Heart left ventricle (tissue), 16 donors: ENCODE results near the gene C6orf58. TPM values are rescaled to one million over a fixed set of nuclear protein-coding genes. Genes with fewer than 3 reads are reported as not detected.

Experiments
- ATAC-seq, 4 donors: fragments of 200-7000 bp; cut with Tn5 transposase; one replicate each; pipeline ENCODE4 v1.9.1; 2020 to 2022; ENCODE audit warnings: moderate library complexity in 4 of 4, mild to moderate bottlenecking in 3 of 4, moderate number of reproducible peaks in 1 of 4
- DNase-seq, 5 donors: peaks; one replicate each; pipeline ENCODE4 v3.0.0-alpha.2; 2020
- H3K27ac ChIP-seq, 12 donors: fragments of 200-600 bp; sonication (generic) in 4 of 12; one replicate each; pipeline versions ENCODE4 v1.5.0 to v1.8.0; 2016 to 2022; ENCODE audit warnings: mild to moderate bottlenecking in 2 of 12
- H3K27me3 ChIP-seq, 9 donors: fragments of 200-600 bp; sonication (generic) in 2 of 9; one replicate each; pipeline versions ENCODE4 v1.5.1 to v1.8.0; 2016 to 2022; ENCODE audit warnings: mild to moderate bottlenecking in 3 of 9
- H3K36me3 ChIP-seq, 9 donors: fragments of 200-600 bp; sonication (generic) in 2 of 9; one replicate each; pipeline versions ENCODE4 v1.5.0 to v1.8.0; 2018 to 2022; ENCODE audit warnings: mild to moderate bottlenecking in 2 of 9
- H3K4me1 ChIP-seq, 12 donors: fragments of 200-600 bp; sonication (generic) in 4 of 12; one replicate each; pipeline versions ENCODE4 v1.5.0 to v1.8.0; 2016 to 2022; ENCODE audit warnings: mild to moderate bottlenecking in 3 of 12
- H3K4me3 ChIP-seq, 12 donors: fragments of 200-600 bp; sonication (generic) in 4 of 12; one replicate each; pipeline versions ENCODE4 v1.5.0 to v1.8.0; 2017 to 2022; ENCODE audit warnings: mild to moderate bottlenecking in 9 of 12, moderate library complexity in 4 of 12
- H3K9me3 ChIP-seq, 12 donors: fragments of 200-600 bp; sonication (generic) in 4 of 12; one replicate each; pipeline versions ENCODE4 v1.5.0 to v1.8.0; 2016 to 2022; ENCODE audit warnings: mild to moderate bottlenecking in 1 of 12
- CTCF ChIP-seq, 12 donors: fragments of 200-600 bp; sonication (generic) in 4 of 12; IDR thresholded peaks; one replicate each; pipeline versions ENCODE4 v1.5.0 to v1.8.0; 2018 to 2022; ENCODE audit warnings: antibody characterized with exemption in 12 of 12, mild to moderate bottlenecking in 5 of 12
- POLR2A ChIP-seq, 2 donors: fragments of 450-650 bp; IDR thresholded peaks; one replicate each; pipeline ENCODE4 v1.6.1; 2017; ENCODE audit warnings: antibody characterized with exemption in 2 of 2, mild to moderate bottlenecking in 2 of 2, moderate library complexity in 2 of 2
- WGBS, 4 donors: extraction: QIAGEN DNeasy Blood & Tissue Kit in 2 of 4; methylation state at CpG; one replicate each; pipeline versions ENCODE4 v1.1.5 to v1.1.7; 2013 to 2018; 5-methylcytosine and 5-hydroxymethylcytosine counted together
- intact Hi-C, 10 donors: fragments of 100-400 bp; cut with DNase I; formaldehyde crosslinking; loops; one replicate each; pipeline versions ENCODE4 v1.11.1 to v1.14.2; 2022
- polyA plus RNA-seq, 2 donors: library from polyadenylated mRNA; stranded (reverse); fragments of 200-250 nt; gene quantifications; one replicate each; pipeline ENCODE4 v1.2.3, GENCODE V29; 2013
- total RNA-seq, 9 donors: library from RNA; depleted of rRNA in 2 of 9; stranded (reverse); fragments of >200 nt in 2 of 9; fragmentation: NEBNext Ultra II Directional in 3 of 9; extraction: Animal tissue kit (Norgen Biotek cat#: 25700) in 3 of 9; gene quantifications; one replicate each; pipeline versions ENCODE4 v1.1.0 to v1.2.4, GENCODE V29; 2016 to 2023
- donor health status: ischemic (EF 13 %, LVEDD 7.1; RV severe dilation, severe dysfunction).
- donor health status: healthy with polysubstance abuse.
- donor health status: DM: no; HTN: yes; CAD: no.
- donor health status: DM: no; HTN: no; CAD: no.
- donor health status: ischemic (EF 25% LVEDD 6.9; RV normal size, moderate dysfunction).
- donor health status: ischemic (EF 25% LVEDD 5.7; RV mildly dilated, moderate dysfunction).
- donor health status: healthy.
- donor health status: DM: yes; HTN: yes; CAD: no.
- donor health status: ischemic (EF 35%, LVEDD 5.7; RV mildly dilated, moderate dysfunction).
- donor health status: nonischemic (EF 11% LVEDD 7.7; RV severe dilation, severe dysfunction).
- donor health status: DM: yes; HTN: yes; CAD: no.
- donor health status: PGD.
- donor health status: ischemic (EF 29% LVEDD 5.4; RV normal size, mild dysfunction).
- donor health status: nonischemic (EF 23%, LVEDD 6.1; RV moderate dilation, normal function).

Gene C6orf58
- total and polyA plus RNA-seq, 11 donors, result not detected

GRCh38 chr6:127539272-127539671 lies 37.7 kb upstream of the C6orf58 start:
- WGBS, 4 donors, result 44 to 58% (median 57%) methylated on average over 2 of the region's 2 CpGs
- Histone ChIP-seq H3K27ac (no peak overlapping the region), H3K4me1 (no peaks in the 10 kb centered on the region), H3K9me3 (no peaks in the 10 kb centered on the region), H3K36me3 (no peaks in the 10 kb centered on the region), H3K4me3 (no peak overlapping the region), H3K27me3 (peaks cover 0 to 23% (median 2%) of the 10 kb centered on the region in 9 donors)
- ATAC-seq (no peak), DNase-seq (no peak)
- TF ChIP-seq CTCF (IDR thresholded peaks at IDR 0.05), result peak; percentile 16 to 63 (median 34)
- no peak for TF ChIP-seq POLR2A (IDR thresholded peaks at IDR 0.05)
- intact Hi-C loops, result loop anchor here in 5 of 10 donors (2.0 to 10.0 kb wide), 4 partner anchors 74 to 237 kb away; no protein-coding TSS in a partner anchor

GRCh38 chr6:127547215-127547614 lies 29.8 kb upstream of the C6orf58 start:
- Histone ChIP-seq H3K36me3 (no peaks in the 10 kb centered on the region), H3K9me3 (no peaks in the 10 kb centered on the region), H3K27ac (no peak overlapping the region), H3K4me3 (no peak overlapping the region), H3K4me1 (no peaks in the 10 kb centered on the region), H3K27me3 (peaks cover 0 to 18% (median 0%) of the 10 kb centered on the region in 9 donors)
- DNase-seq, result no peak
- no peak for ATAC-seq
- intact Hi-C loops, result loop anchor here in 5 of 10 donors (5.0 to 10.0 kb wide), 3 partner anchors 80 to 242 kb away; no protein-coding TSS in a partner anchor
- WGBS, 4 donors, result 5 to 53% (median 14%) methylated on average over 1 of the region's 1 CpG
- peak in 6 of 12 donors; percentile 5 to 21 (median 10) for TF ChIP-seq CTCF (IDR thresholded peaks at IDR 0.05)
- TF ChIP-seq POLR2A (IDR thresholded peaks at IDR 0.05), result no peak

GRCh38 chr6:127547904-127548649 lies 28.9 kb upstream of the C6orf58 start:
- H3K4me1 ChIP-seq, result no peaks in the 10 kb centered on the region
- no peak for DNase-seq
- TF ChIP-seq CTCF (IDR thresholded peaks at IDR 0.05), result peak in 2 of 12 donors; percentile 14 to 20
- no peak for TF ChIP-seq POLR2A (IDR thresholded peaks at IDR 0.05)
- WGBS, 4 donors, result 63 to 76% (median 68%) methylated on average over 2 of the region's 2 CpGs
- H3K36me3 ChIP-seq, result no peaks in the 10 kb centered on the region
- ATAC-seq, result no peak
- H3K9me3 ChIP-seq, result no peaks in the 10 kb centered on the region
- intact Hi-C loops, result loop anchor here in 5 of 10 donors (5.0 to 10.0 kb wide), 3 partner anchors 81 to 243 kb away; no protein-coding TSS in a partner anchor
- no peak overlapping the region for H3K4me3 ChIP-seq
- H3K27ac ChIP-seq, result no peak overlapping the region
- peaks cover 0 to 18% (median 0%) of the 10 kb centered on the region in 9 donors for H3K27me3 ChIP-seq

- ATAC-seq (no peak), DNase-seq (no peak)
- Histone ChIP-seq H3K27me3 (peaks cover 0 to 18% (median 0%) of the 10 kb centered on the region in 9 donors), H3K4me3 (no peak overlapping the region), H3K4me1 (no peaks in the 10 kb centered on the region), H3K36me3 (no peaks in the 10 kb centered on the region), H3K27ac (no peak overlapping the region), H3K9me3 (no peaks in the 10 kb centered on the region)
- TF ChIP-seq POLR2A (IDR thresholded peaks at IDR 0.05) (no peak), CTCF (IDR thresholded peaks at IDR 0.05) (no peak)
- intact Hi-C loops, result no loop called here
Measured at GRCh38 chr6:127550403-127550802, 26.6 kb upstream of the C6orf58 start.
